ENCODE measurements around the gene APEH.

The APEH gene

DNA sequence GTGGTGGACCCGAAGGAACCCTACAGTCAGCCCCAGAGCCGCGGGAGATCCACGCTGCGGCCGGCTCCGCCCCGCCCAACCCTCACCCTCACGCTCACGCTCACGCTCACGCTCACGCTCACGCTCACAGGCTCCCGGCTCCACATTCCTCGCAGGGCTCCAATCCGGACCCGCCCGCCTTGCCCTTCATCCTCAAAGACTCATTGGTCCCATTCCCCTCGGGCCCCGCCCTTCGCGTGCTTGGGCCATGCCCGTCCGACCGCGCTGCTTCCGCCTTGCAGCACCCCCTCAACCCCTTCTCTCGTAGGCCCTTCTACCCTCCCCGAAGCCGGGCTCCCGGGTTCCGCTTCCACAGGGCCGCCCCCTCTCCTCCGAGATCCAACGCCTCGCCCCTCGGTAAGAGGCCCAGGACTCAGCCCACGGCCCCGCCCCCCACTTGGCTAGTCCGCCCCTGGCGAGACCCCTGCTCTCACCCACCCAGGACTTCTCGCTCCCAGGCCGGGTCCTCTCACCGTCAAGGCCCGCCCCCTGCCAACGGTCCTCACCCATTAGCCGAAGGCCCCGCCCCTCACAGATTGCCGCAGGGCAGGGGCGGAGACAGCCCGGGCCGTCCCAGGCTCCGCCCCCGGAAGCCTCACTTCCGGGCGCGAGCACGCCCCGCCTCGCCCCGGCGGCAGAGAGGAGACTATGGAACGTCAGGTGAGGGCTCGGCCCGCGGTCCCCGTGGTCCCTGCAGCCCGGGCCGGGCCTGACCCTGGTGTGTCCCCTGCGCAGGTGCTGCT, at the start of gene APEH:
Gene APEH (plus strand): TSS at position 637 of the 782 bp plus-strand sequence. CDS start 51 bp downstream, at position 688.
- peak; percentile 91 for DNase-seq (ENCODE audit: low spot score)

DNA sequence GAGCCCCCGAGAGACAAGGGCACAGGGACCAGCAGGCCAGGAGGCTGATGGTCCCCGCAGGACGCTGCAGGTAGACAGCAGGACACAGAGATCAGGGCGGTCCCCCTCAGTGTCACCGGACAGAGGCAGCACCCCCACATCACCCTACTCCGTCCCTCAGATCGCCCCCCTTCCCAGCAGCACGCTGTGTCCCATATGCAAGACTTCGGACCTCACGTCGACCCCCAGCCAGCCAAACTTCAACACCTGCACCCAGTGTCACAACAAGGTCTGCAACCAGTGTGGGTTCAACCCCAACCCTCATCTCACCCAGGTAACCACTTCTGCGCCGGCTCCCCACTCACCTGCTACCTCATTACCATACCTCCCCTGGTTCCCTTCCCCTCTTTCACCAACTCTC, 49.1 kb upstream of the APEH start:
- no peak for DNase-seq (ENCODE audit: low spot score)

DNA sequence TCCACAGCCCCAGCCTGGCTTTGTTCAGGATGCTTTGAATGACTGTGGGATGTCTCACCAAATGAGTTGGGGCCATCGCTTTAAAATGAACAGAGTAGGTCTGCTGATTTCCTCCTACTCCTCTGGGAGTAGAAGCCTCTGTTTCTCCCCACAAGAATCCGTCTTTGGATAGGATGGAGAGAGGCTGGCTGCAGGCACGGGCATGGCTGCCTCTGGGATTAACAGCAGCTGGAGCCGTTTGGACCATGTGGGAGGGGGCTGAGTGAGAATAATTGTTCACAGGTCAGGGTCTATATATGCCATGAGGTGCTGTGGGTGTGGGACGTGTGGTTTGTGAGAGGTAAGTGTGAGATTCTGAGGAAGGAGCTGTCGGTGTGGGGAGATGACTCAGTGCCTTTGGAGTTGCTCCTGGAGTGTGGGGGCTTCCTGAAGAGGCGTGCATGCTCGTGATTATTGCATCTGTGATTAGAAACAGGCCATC, 48.0 kb upstream of the APEH start:
- no peak for DNase-seq (ENCODE audit: low spot score)

DNA sequence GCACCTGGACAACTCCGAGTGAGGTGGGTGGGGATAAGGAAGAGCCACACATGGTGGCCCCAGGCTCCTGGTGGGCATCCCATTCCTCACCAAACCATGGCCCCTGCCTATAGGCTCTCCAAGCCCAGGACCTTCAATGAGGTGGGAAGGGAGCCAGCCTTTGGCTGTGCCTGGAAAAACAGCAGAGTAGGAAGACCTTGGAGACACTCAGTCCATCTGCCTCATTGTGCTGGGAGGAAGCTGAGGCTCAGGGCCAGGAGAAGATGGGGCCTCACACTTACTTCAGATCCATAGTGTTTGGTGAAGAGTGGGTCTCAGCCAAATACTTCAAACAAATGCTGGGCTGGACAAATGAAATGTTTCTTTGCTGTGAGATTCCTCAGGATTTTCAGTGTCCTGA, 47.4 kb upstream of the APEH start:
- DNase-seq (ENCODE audit: low spot score) = no peak

DNA sequence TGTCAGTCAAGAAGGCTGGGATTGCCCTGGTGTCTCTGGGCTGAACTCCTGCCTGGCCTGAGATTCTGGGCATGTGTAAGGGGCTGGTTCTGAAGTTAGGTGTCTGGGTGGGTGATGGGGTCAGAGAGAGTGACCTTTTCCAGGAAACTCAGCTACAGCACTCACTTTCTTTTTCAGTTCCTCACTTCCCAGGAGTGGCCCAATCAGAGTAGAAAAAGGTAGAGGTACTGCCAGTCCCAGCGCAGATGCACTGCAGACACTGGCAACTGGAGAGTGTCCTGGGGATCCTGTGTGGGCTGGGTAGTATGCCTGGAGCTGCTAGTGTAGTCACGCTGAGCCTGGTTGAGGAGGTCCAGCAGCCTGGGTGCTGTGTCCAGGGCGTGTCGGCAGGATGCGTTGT, 46.5 kb upstream of the APEH start:
- DNase-seq (ENCODE audit: low spot score) = no peak

DNA sequence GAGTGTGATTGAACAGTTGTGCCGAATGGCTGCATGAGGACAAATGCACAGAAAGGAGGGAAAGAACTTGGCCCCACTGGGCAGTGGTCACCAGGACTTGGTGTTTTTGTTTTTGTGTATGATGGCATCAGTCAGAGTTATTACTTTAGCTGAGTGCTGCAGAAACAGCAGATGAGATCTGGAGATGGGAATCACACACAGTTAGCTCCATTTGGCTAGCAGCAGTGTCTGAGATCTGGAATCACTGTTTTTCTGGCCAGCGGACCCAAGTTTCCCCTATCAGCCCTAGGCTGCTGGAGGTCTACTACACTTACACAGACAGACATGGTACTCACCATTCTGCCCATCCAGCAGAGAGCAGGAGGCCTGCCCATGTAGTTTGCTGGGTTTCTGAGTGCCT, 45.9 kb upstream of the APEH start:
- DNase-seq (ENCODE audit: low spot score) = no peak

DNA sequence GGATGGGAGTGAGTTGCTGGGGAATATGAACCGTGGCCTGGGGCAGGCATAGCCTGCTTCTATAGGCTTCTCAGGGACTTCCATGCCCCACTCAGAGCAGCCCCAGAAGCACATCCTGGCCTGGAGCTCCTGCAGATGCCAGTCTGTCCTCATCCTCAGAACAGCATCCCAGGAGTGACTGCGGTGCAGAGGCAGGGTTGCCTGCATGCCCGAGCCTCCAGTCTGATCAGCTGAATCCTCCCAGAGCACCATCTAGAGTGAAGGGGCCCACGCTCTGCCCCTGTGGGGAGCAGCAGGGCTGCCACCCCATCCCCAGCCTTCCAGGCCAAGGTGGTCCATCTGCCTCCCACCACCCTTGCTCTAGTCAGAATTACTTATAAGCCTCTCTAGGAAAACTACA, 44.7 kb upstream of the APEH start:
- no peak for DNase-seq (ENCODE audit: low spot score)

DNA sequence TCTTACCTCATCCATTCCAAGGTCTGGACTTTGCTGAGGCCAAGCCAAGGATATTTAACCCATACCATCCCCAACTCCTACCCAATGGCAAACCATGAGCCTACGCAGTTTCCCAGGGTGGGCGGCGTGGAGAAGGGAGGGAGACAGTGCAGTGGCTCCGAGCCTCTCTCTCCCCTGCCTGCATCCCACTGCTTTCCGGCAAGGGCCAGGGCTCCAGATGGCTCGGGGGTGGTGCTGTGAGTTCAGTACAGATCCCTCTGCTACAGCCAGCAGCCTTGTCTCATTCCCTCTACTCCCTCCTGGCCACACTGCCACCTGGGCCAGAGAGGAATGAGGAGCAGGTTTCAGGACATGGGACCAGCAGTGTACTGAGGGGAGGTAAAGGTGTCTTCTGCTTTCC, 44.3 kb upstream of the APEH start:
- no peak for DNase-seq (ENCODE audit: low spot score)

DNA sequence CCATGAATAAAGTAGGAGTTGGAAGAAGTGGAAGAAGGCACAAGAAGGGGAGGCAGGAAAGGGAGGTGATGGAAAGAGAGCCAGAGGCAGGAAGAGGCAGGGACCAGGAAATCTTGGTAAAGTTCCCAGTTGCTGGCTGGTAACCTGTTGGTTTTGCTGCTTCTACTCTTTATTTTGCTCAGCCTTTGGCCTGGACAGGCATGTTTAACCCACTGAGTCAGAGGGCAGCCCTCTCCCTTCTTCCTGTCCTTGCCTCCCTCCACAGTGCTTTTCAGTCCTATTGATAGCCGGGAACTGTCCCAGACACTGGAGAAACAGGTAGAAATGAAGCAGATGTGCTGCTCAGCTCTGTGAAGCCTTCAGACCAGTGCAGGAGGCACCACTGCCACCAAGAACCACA, 43.4 kb upstream of the APEH start:
- DNase-seq (ENCODE audit: low spot score) = no peak

DNA sequence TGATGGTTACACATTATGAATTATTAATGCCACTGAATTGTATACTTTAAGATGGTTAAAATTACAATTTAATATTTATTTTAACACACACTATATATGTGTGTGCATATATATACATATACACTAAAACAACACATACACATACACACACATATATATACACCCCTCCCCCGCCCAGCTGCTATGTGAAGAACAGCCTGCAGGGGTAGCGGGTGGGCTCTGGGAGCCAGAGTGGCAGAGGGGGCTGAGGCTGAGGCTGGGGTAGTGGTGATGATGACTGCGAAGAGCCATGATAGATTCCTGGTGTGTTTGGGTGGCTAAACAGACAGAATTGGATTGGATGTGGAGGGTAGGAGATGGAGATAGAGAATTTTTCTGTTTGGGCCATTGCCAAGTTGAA, 39.4 kb upstream of the APEH start:
- no peak for DNase-seq (ENCODE audit: low spot score)

DNA sequence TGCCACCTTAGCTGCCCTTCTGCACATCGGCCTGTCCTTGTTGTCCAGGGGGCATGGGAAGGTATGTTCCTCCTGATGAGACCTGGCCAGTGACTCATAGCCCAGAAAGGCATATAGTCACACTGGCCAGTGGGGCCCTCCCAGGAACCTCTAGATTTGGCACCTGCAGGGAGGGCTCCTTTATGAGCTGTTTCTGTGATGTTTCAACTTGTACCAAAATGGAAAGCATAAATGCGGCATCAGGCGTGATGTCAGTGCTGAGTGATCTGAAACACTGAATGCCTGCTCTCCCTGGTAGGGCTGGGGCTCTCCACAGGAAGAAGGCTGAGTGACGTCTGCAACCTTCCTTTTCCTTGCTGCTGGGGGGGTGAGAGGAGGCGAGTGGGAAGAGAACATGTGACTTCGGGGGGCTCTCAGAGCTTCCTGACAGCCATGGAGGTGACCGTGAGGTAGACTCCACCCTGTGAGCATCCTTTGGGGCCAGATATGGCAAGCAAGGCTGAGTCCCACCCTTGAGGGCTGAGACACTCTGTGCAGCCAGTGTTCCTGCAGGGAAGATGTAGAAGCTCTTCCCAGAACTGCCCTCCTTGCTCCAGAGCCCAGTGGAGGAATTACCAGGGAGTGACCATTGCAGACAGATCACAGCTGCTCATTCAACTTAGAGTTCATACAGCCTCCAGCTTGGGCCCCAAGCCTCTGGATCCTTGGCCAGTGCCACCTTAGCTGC, 37.1 kb upstream of the APEH start:
- DNase-seq (ENCODE audit: low spot score) = no peak

DNA sequence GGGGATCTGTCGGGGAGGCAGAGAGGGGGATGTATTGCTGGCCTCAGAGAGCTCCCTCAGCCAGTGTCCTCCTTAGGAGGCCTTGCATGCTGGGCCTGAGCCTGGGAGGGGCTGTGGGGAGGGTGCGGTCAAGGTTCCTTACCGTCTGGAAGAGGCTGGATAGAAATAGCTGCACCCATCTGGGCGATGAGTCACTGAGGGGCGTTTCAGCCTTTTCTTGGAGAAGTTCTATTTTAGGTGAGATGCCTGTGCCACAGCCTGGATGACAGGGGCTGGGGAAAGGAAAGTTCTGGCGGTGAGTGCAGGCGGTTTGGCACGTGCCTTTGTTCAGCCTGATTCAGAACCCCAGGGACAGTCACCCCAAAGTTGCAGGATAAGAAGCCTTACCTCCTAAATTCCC, 35.7 kb upstream of the APEH start:
- DNase-seq (ENCODE audit: low spot score) = no peak

DNA sequence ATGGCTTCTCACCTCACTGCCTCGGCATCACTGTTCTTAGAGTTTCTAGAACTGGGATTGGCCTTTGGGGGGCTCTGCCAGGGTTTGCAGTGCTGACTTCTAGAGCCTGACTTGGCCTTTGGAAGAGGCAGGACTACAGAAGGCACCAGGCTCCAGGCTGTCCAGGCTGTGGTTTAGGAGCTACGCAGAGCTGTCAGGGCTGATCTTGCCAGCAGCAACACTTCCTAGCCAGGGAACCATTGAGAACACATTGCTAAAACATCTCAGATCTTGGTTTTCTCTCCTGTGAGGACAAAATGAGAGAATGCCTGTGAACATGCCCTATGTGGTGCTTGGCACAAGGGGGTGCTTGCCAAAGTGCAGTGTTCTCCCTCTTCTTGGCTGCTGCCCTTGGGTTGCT, 34.6 kb upstream of the APEH start:
- DNase-seq (ENCODE audit: low spot score) = no peak

DNA sequence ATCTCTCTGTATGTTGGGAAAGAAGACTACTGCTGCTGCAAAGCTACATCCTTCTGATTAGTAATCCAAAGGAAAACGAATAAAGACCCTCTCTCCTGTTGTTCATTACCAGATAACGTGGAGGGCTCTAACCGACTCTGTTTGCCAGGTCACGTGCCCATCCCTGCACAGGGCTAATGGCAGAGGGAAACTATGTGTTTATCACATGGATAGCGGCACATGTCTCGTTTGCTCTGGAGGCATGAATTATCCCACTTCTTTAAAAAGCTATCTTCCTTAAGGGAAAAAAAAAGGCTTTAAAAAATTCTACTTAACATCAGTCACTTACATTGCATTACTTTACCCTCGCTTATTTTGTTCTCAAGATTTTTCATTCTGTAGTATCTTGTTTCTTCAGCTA, 32.9 kb upstream of the APEH start:
- DNase-seq (ENCODE audit: low spot score) = no peak

DNA sequence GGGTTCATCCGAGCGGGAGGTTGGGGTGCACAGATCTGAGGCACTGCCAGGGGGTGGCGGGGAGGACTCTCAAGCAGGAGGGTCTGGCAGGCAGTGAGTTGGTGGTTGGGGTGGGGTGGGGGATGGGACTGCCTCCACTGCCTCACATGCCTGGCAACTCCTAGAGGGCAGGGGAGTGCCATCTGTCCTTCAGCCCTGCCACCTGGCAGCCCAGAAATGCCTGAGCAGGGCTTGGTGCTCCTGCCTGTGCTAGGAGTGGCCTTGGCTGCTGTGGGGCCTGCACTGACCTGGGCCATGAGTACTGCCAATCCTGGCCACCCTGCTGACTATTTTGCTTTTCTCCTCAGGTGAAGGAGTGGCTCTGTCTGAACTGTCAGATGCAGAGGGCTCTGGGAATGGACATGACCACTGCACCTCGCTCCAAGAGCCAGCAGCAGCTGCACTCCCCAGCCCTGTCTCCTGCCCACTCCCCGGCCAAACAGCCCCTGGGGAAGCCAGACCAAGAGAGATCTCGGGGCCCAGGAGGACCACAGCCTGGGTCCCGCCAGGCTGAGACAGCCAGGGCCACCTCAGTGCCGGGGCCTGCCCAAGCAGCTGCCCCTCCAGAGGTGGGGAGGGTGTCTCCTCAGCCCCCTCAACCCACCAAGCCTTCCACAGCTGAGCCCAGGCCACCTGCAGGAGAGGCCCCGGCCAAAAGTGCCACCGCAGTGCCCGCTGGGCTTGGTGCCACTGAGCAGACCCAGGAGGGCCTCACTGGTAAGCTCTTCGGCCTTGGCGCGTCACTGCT, 32.0 kb upstream of the APEH start:
- no peak for DNase-seq (ENCODE audit: low spot score)

DNA sequence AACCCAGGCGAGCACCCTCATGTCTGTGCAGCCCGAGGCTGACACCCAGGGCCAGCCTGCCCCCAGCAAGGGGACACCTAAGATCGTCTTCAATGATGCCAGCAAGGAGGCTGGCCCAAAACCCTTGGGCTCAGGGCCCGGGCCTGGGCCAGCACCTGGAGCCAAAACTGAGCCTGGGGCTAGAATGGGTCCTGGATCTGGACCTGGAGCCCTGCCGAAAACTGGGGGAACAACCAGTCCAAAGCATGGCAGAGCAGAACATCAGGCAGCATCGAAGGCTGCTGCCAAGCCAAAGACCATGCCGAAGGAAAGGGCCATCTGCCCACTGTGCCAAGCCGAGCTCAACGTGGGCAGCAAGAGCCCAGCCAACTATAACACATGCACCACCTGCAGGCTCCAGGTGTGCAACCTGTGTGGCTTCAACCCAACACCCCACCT, 31.4 kb upstream of the APEH start:
- no peak for DNase-seq (ENCODE audit: low spot score)

DNA sequence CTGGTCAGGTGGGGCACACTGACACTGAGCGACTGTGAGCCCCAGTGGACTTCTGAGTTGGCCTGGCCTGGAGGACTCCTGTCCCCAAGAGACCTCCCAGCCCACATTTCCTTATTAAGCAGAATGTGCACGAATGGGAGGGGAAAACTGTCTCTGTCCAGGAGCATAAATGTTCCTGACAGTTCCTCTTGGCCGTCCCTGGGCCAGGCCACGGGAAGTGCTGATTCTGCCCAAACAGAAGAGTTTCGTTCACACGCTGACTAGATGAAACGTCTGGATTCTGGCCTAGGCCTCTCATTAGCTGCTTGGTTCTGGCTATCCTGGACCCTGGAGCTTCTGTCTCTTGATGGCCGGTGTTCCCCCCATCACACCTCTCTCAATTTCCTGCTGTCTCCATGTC, 29.5 kb upstream of the APEH start:
- no peak for DNase-seq (ENCODE audit: low spot score)

DNA sequence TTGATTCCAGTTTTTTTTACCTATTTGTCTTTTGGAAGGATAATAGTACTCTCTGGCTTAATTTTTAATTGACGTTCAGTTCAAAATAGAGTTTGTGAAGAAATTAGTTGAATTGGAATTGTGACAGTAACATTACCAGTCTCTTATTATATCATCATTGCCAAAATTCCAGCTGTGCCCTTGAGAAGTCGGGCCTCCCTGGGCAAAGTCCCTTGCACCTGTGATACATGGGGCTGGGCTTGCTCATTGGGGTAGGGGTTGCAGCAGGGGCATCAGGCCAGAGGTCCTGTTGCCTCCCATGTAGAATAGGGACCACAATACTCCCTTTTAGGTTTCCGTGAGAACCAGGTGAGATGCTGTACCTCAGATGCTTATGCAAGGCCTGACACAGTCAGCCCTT, 27.9 kb upstream of the APEH start:
- no peak for DNase-seq (ENCODE audit: low spot score)

DNA sequence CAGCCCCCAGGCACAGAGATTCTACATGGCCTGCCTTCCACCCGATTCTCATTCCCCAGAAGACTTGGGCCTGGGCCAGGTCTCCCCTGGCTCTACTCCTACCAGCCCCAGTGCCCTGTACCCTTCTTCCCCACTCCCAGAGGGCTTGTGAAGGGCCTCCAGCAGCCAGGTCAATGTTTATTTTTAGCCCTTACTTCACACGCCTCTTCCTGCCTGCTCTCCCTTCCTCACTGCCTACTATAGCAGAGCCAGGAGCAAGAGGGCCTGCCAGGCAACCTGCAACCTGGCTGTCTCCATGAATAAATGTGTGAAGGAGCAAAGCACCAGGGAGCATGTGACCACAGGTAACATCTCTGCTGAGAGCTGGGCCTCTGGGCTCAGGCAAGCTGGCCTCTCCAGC, 26.4 kb upstream of the APEH start:
- DNase-seq (ENCODE audit: low spot score) = no peak

DNA sequence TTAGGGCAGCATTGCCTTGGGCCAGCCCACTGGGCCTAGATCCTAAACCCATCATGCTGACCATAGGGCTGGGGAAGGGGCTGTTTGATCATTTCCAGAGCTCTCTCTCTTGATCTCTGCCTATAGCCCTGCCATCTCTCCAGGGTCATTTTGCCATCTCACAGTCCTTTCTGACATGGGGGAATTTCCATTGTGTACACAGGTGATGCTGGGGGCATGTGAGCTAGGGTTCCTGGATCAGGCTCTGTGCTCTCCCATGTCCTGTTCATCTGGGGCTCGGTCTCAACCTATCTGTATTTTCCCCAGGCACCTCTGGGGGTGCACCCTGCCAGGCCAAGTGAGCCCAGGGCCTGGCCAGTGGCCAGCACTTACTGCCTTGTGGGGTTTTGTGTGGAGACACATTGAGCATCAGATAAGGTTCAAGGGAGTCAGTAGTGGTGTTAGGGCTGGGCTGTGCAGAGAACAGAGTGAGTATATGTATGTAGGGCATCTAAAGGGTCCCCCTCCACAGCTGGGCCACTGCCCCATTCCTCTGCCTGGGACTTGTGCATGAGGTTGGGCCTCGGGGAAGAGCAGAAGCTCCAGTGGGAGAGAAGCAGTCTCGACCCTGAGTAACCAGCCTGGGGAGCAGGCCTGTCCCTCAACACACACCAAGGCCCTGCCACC, 25.7 kb upstream of the APEH start:
- no peak for DNase-seq (ENCODE audit: low spot score)

DNA sequence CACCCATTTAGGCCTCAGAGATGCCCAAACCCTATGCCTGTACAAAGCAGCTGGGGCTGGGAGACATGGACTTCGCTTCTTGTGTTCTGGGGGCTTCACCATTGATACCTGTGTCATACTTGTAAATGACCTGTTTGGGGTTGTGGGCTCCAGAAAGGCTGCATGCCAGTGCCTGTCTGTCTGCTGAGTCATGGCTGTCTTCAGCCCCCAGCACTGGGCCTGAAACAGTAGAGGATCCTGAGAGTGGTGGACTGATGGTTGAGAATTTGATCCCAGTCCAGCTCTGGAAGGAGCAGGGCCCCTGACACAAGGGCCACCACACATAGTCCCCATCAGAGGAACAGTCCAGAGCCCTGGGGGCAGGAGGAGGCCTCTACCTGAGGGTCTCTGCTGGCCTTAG, 24.6 kb upstream of the APEH start:
- DNase-seq (ENCODE audit: low spot score) = no peak

DNA sequence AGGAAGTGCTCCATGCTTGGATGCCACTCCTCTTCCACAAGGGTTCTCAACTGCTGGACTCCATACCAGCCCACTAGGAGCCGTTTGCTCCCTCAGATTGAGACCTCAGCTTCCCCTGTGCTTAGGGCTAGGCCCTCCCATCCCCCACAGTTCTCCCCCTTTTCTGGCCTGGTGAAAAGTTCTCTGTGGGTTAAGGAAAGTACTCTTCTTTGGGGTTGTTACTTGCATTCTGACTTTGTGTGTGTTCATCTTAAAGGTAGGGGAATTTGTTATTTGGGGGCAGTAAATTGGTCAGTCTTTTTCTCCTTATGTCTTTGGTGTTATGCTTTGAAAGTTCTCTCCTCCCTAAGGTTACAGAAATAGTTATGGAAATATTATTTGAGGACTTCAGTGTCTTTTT, 24.0 kb upstream of the APEH start:
- DNase-seq (ENCODE audit: low spot score) = no peak

Measured in kidney capillary endothelial cell (primary cell).